ENCODE results near the gene PDPK1. TPM values are rescaled to one million over a fixed set of nuclear protein-coding genes. Genes with fewer than 3 reads are reported as not detected.
A peak's percentile ranks its signal among the peaks of the same experiment; 100 is the strongest.
"Not testable (repeated sequence)": the region's sequence is repeated elsewhere in the genome, so short reads cannot be mapped to it uniquely, and the experiment has no call there.

The PDPK1 gene
- total RNA-seq, 4 donors from 2014 or later = 24.5 to 42.4 (median 34.7) TPM

GRCh38 chr16:2533912-2534311, 3.9 kb upstream of the PDPK1 start:
- Histone ChIP-seq H3K27me3 (no peaks in the 10 kb centered on the region), H3K4me1 (peaks cover 4 to 18% of the 10 kb centered on the region in 2 donors), H3K36me3 (peaks cover 0 to 3% of the 10 kb centered on the region in 2 donors), H3K27ac (peak overlapping the region in 2 of 4 donors; percentile 95 to 97), H3K9me3 (no peaks in the 10 kb centered on the region), H3K4me3 (no peak overlapping the region)
- DNase-seq (no peak), ATAC-seq (no peak)
- no peak for TF ChIP-seq CTCF (IDR thresholded peaks at IDR 0.05 in 4 of 5, conservative IDR thresholded peaks at IDR 0.05 in 1 of 5)
- TF ChIP-seq POLR2A (IDR thresholded peaks at IDR 0.05) = no peak
- in situ Hi-C loops (cut with MboI; ENCODE audit: low sequenced_read_pairs in 4 of 4) = no loop called here
- intact Hi-C loops (cut with DNase I; ENCODE audit: low total_unique reads) = loop anchor here (5.0 to 10.0 kb wide), 5 partner anchors 61 to 589 kb away; partner anchors contain the start of genes MSRB1, SRRM2 and ZNF598

DNA sequence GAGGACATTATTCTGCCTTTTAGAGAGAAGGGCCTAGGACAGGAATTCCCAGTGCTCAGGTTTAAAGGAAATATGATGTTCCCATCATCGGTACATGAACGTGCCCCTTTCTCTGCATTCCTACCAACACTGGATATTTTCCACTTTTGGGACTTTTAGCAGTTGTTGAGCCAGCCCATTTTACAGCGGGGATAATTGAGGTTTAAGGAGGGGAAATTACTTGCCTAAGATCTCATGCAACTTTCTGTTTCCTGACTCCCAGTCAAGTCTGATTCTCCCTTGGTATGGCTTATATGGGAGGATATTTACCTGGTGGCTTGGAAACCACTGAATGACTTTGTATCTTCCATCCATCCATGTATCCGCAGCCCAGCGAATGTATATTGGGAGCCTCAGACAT, 3.5 kb upstream of the PDPK1 start:
- not testable (repeated sequence) for H3K27me3 ChIP-seq, ATAC-seq
- H3K4me1 ChIP-seq = peaks cover 8 to 22% of the 10 kb centered on the region in 2 donors

GRCh38 chr16:2535625-2536013, 2.2 kb upstream of the PDPK1 start:
- no peaks in the 10 kb centered on the region for H3K36me3 ChIP-seq
- in situ Hi-C loops (cut with MboI; ENCODE audit: low sequenced_read_pairs in 4 of 4) = no loop called here
- H3K9me3 ChIP-seq = no peaks in the 10 kb centered on the region
- DNase-seq (peak; percentile 14 to 51), ATAC-seq (no peak)
- H3K27ac ChIP-seq = peak overlapping the region; percentile 74 to 95 (median 92)
- no peak overlapping the region for H3K4me3 ChIP-seq
- H3K27me3 ChIP-seq = no peaks in the 10 kb centered on the region
- TF ChIP-seq CTCF (IDR thresholded peaks at IDR 0.05 in 4 of 5, conservative IDR thresholded peaks at IDR 0.05 in 1 of 5) (no peak), POLR2A (IDR thresholded peaks at IDR 0.05) (no peak)
- intact Hi-C loops (cut with DNase I; ENCODE audit: low total_unique reads) = loop anchor here (10.0 kb wide), 4 partner anchors 59 to 591 kb away; partner anchors contain the start of genes MSRB1 and ZNF598
- H3K4me1 ChIP-seq = peaks cover 19 to 35% of the 10 kb centered on the region in 2 donors

More for the DNA sequence above, 3.5 kb upstream of the PDPK1 start:
- H3K4me3 ChIP-seq; H3K36me3 ChIP-seq; in situ Hi-C loops (cut with MboI; ENCODE audit: low sequenced_read_pairs in 4 of 4); H3K9me3 ChIP-seq; DNase-seq: not testable (repeated sequence)
- intact Hi-C loops (cut with DNase I; ENCODE audit: low total_unique reads) = loop anchor here (5.0 to 10.0 kb wide), 5 partner anchors 60 to 590 kb away; partner anchors contain the start of genes MSRB1, SRRM2 and ZNF598
- peak overlapping the region in 1 of 4 donors; percentile 14 for H3K27ac ChIP-seq

DNA sequence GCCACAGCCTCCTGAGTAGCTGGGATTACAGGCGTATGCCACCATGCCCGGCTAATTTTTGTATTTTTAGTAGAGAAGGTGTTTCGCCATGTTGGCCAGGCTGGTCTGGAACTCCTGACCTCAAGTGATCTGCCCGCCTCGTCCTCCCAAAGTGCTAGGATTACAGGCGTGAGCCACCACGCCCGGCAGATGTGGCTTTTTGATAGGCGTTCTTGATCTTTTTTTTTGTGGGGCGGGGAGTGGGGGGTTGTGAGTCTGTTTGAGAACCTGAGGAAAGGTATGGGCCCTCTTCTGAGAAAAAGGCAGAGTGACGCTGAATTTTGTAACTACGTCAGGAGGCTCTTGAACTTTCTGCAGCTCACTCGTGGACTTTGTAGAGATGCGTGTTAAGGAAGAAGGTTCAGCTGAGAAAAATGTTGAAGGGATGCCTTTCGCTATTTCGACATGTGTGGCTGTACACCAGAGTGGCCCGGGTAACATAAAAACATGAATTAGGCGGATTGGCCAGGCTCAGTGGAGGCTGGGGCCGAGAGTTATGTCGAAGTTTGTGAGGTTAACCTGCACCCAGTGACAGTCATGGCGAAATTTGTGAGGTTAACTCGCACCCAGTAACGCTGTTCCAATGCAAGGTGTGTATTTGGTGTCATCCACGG, 1.5 kb downstream of the PDPK1 start:
- in situ Hi-C loops (cut with MboI; ENCODE audit: low sequenced_read_pairs in 4 of 4); DNase-seq; ATAC-seq; H3K27me3 ChIP-seq; H3K9me3 ChIP-seq; H3K36me3 ChIP-seq: not testable (repeated sequence)
- peaks cover 25 to 38% of the 10 kb centered on the region in 2 donors for H3K4me1 ChIP-seq
- intact Hi-C loops (cut with DNase I; ENCODE audit: low total_unique reads) = loop anchor here (10.0 kb wide), 4 partner anchors 55 to 595 kb away; partner anchors contain the start of genes MSRB1 and ZNF598
- H3K4me3 ChIP-seq = peak overlapping the region in 3 of 4 donors; percentile 52 to 81 (median 64)
- H3K27ac ChIP-seq = peak overlapping the region; percentile 37 to 80 (median 60)

DNA sequence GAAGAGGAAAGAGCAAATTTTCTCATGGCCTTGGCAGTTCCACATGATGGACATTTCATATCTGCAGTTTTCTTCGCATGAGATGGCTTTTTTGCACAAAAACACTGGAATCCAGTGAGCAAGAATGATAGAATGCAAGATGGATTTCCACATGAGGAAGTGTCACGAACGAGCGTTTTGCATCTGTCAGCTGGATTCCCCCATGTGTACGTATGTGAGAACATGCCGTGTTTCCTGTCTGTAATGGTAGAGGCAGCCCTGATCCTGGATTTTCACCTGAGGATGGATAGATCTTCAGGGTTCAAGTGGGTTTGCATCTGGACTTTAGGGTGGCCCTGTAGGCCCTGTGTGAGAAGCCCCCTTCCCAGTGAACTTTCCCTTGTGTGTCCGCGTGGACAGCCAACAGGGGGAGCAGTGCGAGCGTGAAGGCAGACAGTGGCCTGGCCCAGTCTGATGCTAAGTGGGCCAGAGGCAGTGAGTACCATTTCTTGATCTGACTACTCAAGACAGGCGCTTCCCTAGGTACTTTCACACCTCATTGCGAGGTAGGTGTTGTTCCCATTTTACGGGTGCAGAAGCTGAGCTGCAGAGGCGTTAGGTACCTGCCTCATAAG, 2.1 kb downstream of the PDPK1 start:
- intact Hi-C loops (cut with DNase I; ENCODE audit: low total_unique reads) = loop anchor here (10.0 kb wide), 4 partner anchors 55 to 595 kb away; partner anchors contain the start of genes MSRB1 and ZNF598
- in situ Hi-C loops (cut with MboI; ENCODE audit: low sequenced_read_pairs in 4 of 4); H3K9me3 ChIP-seq; H3K27me3 ChIP-seq; ATAC-seq; H3K36me3 ChIP-seq; H3K4me3 ChIP-seq: not testable (repeated sequence)
- DNase-seq = peak; percentile 10 to 47
- TF ChIP-seq CTCF (IDR thresholded peaks at IDR 0.05 in 4 of 5, conservative IDR thresholded peaks at IDR 0.05 in 1 of 5) = peak in 3 of 5 experiments; percentile 30 to 59 (median 40)
- Histone ChIP-seq H3K4me1 (peaks cover 25 to 38% of the 10 kb centered on the region in 2 donors), H3K27ac (peak overlapping the region in 2 of 4 donors; percentile 33 to 57)

- H3K4me3 ChIP-seq; H3K27ac ChIP-seq; intact Hi-C loops (cut with DNase I; ENCODE audit: low total_unique reads); ATAC-seq; H3K36me3 ChIP-seq; in situ Hi-C loops (cut with MboI; ENCODE audit: low sequenced_read_pairs in 4 of 4); DNase-seq; H3K9me3 ChIP-seq; H3K27me3 ChIP-seq: not testable (repeated sequence)
- peaks cover 25 to 38% of the 10 kb centered on the region in 2 donors for H3K4me1 ChIP-seq
These were observed 3.1 kb downstream of the PDPK1 start for GRCh38 chr16:2540912-2541311.

DNA sequence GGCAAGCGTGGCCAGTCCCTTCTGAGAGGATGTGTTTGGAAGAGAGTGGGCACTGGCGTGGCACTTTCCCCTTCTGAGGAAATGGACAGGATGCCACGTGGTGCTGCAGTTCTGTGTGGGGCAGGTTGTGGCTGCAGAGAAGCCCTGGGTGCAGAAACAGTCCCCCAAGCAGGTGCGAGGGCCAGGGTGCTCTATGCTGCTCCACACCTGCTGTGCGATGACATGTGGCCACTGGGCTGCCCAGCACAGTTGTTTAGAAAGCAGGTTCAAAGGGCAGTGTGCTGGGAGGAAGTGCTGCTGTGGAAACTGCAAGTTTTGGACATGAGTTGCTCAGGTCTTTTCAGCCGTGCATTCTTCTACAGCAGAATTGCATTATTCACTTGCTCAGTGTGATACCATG, 3.6 kb downstream of the PDPK1 start:
- ATAC-seq; H3K4me3 ChIP-seq; H3K9me3 ChIP-seq; H3K36me3 ChIP-seq; intact Hi-C loops (cut with DNase I; ENCODE audit: low total_unique reads); DNase-seq; H3K27ac ChIP-seq; in situ Hi-C loops (cut with MboI; ENCODE audit: low sequenced_read_pairs in 4 of 4); H3K27me3 ChIP-seq: not testable (repeated sequence)
- H3K4me1 ChIP-seq = peaks cover 27 to 38% of the 10 kb centered on the region in 2 donors

DNA sequence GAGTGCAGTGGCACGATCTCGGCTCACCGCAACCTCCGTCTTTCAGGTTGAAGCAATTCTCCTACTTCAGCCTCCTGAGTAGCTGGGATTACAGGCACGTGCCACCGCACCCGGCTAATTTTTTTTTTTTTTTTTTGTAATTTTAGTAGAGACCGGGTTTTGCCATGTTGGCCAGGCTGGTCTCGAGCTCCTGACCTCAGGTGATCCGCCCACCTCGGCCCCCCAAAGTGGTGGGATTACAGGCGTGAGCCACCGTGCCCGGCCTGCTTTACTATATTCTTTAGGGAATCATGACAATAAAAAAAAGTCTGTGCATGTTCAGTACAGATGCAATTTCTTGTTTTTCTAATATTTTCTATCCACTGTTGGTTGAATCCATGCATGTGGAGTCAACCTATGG, 6.0 kb downstream of the PDPK1 start:
- DNase-seq; in situ Hi-C loops (cut with MboI; ENCODE audit: low sequenced_read_pairs in 4 of 4); H3K27me3 ChIP-seq; H3K4me3 ChIP-seq; H3K9me3 ChIP-seq; H3K27ac ChIP-seq; ATAC-seq; intact Hi-C loops (cut with DNase I; ENCODE audit: low total_unique reads); H3K36me3 ChIP-seq: not testable (repeated sequence)
- H3K4me1 ChIP-seq = peaks cover 27 to 28% of the 10 kb centered on the region in 2 donors

Data from gastrocnemius medialis (tissue), 4 donors.